Stomach (tissue), 4 donors: ENCODE measurements around the gene OTOG.

Experiments used
- CTCF ChIP-seq, 7 experiments: fragments of 450-650 bp in 4 of 7; fragments of 200-600 bp in 3 of 7; sonication (generic) in 3 of 7; IDR thresholded peaks; one replicate each; pipeline ENCODE4 v1.5.1; 2016 to 2019; ENCODE audit warnings: antibody characterized with exemption in 7 of 7, control low read depth in 2 of 7, mild to moderate bottlenecking in 1 of 7
- POLR2A ChIP-seq, 4 donors: fragments of 450-650 bp; IDR thresholded peaks; one replicate each; pipeline ENCODE4 v1.6.1; 2016; ENCODE audit warnings: antibody characterized with exemption in 4 of 4, control low read depth in 2 of 4, mild to moderate bottlenecking in 1 of 4, moderate library complexity in 1 of 4
- POLR2AphosphoS5 ChIP-seq, 3 donors: sonication (generic); formaldehyde crosslinking; IDR thresholded peaks; one replicate each; pipeline ENCODE4 v1.6.1; 2016; ENCODE audit warnings: antibody characterized with exemption in 3 of 3

- TF ChIP-seq POLR2AphosphoS5 (IDR thresholded peaks at IDR 0.05): no peak
- TF ChIP-seq CTCF (IDR thresholded peaks at IDR 0.05): no peak
- TF ChIP-seq POLR2A (IDR thresholded peaks at IDR 0.05): no peak
These were observed 54.2 kb downstream of the OTOG start for GRCh38 chr11:17601256-17601671.
